ENCODE measurements around the gene PRDX3. TPM values are rescaled to one million over a fixed set of nuclear protein-coding genes. Genes with fewer than 3 reads are reported as not detected.
A peak's percentile ranks its signal among the peaks of the same experiment; 100 is the strongest.
"Not testable (repeated sequence)": the region's sequence is repeated elsewhere in the genome, so short reads cannot be mapped to it uniquely, and the experiment has no call there.

Gene PRDX3
- total RNA-seq, 2 donors from 2014 or later = 168 to 250 TPM

DNA sequence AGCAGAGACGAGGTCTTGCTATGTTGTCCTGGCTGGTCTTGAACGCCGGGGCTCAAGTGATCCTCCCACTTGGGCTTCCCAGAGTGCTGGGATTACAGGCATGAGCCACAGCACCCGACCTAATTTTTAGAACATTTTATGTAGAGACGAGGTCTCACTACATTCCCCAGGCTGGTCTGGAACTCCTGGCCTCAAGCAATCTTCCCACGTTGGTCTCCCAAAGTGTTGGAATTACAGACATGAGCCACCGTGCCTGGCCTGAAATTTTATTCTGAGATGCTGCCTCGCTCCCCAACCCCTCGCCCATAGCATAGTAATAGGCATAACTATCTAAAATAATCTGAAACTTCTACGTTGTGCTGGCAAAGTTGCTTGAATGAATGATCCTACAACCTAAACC, 35.0 kb downstream of the PRDX3 start:
- TF ChIP-seq, protein P1, sequence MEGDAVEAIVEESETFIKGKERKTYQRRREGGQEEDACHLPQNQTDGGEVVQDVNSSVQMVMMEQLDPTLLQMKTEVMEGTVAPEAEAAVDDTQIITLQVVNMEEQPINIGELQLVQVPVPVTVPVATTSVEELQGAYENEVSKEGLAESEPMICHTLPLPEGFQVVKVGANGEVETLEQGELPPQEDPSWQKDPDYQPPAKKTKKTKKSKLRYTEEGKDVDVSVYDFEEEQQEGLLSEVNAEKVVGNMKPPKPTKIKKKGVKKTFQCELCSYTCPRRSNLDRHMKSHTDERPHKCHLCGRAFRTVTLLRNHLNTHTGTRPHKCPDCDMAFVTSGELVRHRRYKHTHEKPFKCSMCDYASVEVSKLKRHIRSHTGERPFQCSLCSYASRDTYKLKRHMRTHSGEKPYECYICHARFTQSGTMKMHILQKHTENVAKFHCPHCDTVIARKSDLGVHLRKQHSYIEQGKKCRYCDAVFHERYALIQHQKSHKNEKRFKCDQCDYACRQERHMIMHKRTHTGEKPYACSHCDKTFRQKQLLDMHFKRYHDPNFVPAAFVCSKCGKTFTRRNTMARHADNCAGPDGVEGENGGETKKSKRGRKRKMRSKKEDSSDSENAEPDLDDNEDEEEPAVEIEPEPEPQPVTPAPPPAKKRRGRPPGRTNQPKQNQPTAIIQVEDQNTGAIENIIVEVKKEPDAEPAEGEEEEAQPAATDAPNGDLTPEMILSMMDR (IDR thresholded peaks at IDR 0.05) = no peak
- H3K4me1 ChIP-seq = no peaks in the 10 kb centered on the region
- peaks cover 36% of the 10 kb centered on the region for H3K36me3 ChIP-seq
- H3K27me3 ChIP-seq = no peaks in the 10 kb centered on the region
- no peaks in the 10 kb centered on the region for H3K9me3 ChIP-seq
- H3K27ac ChIP-seq = no peak overlapping the region
- no peak for DNase-seq (ENCODE audit: low spot score)
- H3K4me3 ChIP-seq = no peak overlapping the region

DNA sequence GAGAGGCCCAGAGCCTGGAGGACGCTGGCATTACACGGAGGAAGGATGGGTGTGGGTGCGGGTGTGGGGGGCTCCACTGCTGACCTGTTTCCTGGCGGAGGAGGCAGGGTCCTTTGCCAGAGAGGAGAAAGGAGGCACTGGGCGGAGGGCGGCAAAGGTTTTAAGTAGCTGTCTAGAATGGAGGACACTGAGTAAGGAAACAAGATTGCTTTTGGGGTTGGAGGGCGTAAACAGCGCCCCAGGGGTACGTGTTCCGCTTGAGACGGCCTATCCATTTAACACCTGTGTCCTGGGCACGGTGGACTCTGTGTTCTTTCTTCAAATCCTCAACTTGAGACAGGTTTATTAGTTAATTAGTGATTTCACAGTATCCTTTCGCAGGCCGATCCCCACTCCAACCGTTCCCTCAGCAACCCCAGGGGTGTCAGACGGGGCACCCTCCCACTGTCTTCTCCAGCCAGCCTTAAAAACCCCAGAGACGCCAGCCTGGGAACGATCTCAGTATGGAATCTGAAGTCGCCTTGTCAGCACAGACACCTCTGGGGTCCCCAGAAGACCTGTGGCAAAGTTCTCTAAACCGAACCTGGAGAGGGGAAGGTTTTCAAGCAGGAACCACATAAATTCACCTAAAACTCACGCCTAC, 37.9 kb downstream of the PRDX3 start:
- Histone ChIP-seq H3K9me3 (no peaks in the 10 kb centered on the region), H3K27ac (no peak overlapping the region), H3K4me3 (no peak overlapping the region), H3K4me1 (no peaks in the 10 kb centered on the region), H3K27me3 (no peaks in the 10 kb centered on the region), H3K36me3 (peaks cover 15% of the 10 kb centered on the region)
- no peak for DNase-seq (ENCODE audit: low spot score)
- TF ChIP-seq, protein P1 (IDR thresholded peaks at IDR 0.05) = no peak

DNA sequence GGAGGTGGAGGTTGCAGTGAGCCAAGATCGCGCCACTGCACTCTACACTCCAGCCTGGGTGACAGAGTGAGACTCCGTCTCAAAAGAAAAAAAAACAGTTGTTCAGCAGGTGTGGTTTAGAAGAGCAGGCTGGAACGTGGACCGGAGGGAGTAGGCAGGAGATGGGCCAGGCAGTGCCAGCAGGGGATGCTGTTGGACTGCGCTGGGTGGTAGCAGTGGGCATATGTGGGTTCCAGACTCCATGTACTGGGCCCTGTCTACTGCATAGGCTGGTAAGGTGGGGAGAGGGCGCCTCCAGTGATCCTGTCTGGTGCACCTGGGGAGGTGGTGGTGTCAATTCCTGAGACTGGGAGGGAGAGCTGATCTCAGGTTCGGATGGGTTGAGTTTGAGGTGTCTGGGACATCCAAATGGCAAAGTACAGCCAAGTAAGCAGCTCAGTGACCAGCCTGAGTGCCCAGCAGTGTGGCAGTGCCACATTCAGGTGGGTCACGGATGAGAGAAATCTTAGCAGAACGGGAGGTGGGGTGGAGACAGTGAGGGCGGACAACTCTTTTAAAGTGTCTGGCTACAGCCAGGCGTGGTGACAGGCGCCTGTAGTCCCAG, 39.0 kb downstream of the PRDX3 start:
- TF ChIP-seq, protein P1 (IDR thresholded peaks at IDR 0.05) = peak in 1 of 2 donors; percentile 57
- H3K36me3 ChIP-seq = peaks cover 14% of the 10 kb centered on the region
- H3K9me3 ChIP-seq = no peaks in the 10 kb centered on the region
- DNase-seq (ENCODE audit: low spot score) = no peak
- H3K4me1 ChIP-seq = no peaks in the 10 kb centered on the region
- H3K27ac ChIP-seq = no peak overlapping the region
- no peak overlapping the region for H3K4me3 ChIP-seq
- no peaks in the 10 kb centered on the region for H3K27me3 ChIP-seq

DNA sequence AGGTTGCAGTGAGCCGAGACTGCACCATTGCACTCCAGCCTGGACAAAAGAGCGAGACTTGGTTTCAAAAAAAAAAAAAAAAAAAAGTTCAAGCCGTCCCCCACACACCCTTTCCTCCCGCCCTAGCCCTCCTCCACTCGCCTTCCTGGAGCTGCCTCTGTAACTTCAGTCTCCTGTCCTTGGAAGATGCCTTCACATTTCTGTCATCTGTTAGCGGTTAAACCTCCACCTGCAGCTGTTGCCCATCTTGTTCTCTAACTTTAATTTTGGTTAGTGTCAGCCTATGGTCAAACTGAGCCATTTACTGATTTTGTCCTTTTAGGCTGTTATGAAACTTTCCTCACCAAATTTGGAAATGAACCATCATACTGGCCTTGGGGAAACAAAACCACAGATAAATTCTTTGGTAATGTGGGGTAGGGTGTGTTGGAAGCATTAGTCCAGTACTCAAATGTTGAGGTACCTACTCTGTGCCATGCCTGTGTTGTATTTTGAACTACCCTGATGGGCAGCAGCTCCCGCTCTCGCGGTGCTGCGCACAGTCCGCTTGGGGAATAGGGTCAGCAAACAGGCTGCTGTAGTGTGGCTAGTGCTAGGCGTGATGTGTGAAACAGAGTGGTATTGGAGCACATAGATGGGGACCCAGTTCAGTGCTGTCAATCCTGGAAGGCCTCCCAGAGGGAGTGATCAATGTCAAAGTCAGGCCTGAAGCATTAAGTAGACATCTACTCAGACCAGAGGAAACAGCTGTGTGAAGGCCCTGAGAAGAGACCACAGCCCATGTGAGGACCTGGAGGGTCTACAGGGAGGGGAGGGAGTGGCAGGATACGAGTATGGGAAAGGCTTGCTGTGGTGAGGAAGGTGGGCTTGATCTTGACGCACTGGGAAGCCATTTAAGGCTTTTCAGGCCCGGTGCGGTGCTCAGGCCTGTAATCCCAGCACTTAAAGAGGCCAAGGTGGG, 40.0 kb downstream of the PRDX3 start:
- no peaks in the 10 kb centered on the region for H3K27me3 ChIP-seq
- H3K4me3 ChIP-seq = no peak overlapping the region
- no peaks in the 10 kb centered on the region for H3K4me1 ChIP-seq
- no peaks in the 10 kb centered on the region for H3K9me3 ChIP-seq
- no peak for DNase-seq (ENCODE audit: low spot score)
- TF ChIP-seq, protein P1 (IDR thresholded peaks at IDR 0.05) = no peak
- H3K36me3 ChIP-seq = peaks cover 14% of the 10 kb centered on the region
- H3K27ac ChIP-seq = no peak overlapping the region

DNA sequence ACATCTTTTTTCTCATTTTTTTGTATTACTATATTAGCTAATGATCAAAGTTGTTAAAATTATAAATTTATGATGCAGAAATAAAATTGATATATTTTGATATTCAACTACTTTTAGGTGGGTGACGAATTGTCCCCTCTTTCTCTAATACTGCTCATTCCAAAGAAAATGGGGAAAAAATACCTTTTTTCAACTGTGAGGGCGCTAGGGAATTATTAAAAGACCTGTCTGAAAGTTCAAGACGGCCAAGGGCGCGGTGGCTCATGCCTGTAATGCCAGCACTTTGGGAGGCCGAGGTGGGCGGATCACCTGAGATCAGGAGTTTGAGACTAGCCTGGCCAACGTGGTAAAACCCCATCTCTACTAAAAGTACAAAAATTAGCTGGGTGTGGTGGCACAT, 40.7 kb downstream of the PRDX3 start:
- not testable (repeated sequence) for H3K27ac ChIP-seq; H3K4me1 ChIP-seq; DNase-seq (ENCODE audit: low spot score); H3K4me3 ChIP-seq; H3K9me3 ChIP-seq; H3K27me3 ChIP-seq
- peaks cover 21% of the 10 kb centered on the region for H3K36me3 ChIP-seq

DNA sequence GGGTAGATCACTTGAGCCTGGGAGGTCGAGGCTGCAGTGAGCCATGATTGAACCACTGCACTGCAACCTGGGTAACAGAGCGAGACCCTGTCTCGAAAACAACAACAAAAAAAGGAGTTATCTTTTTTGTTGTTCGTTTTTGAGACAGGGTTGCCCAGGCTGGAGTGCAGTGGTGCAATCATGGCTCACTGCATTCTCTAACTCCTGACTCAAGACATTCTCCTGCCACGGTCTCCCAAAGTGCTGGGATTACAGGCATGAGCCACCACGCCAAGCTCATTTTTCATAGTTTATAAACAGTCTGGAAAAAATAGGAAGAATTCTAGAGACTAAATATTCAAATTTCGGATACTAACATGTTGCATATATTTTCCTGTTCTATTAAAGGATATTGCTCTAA, 42.5 kb downstream of the PRDX3 start:
- H3K36me3 ChIP-seq = peaks cover 26% of the 10 kb centered on the region
- no peaks in the 10 kb centered on the region for H3K9me3 ChIP-seq
- H3K27ac ChIP-seq = no peak overlapping the region
- no peak for DNase-seq (ENCODE audit: low spot score)
- TF ChIP-seq, protein P1 (IDR thresholded peaks at IDR 0.05) = no peak
- H3K4me3 ChIP-seq = no peak overlapping the region
- H3K4me1 ChIP-seq = no peaks in the 10 kb centered on the region
- H3K27me3 ChIP-seq = no peaks in the 10 kb centered on the region
